Amygdala (tissue), 56 donors: ENCODE results near the gene ADGRV1.
A peak's percentile ranks its signal among the peaks of the same experiment; 100 is the strongest.
"Not testable (repeated sequence)": the region's sequence is repeated elsewhere in the genome, so short reads cannot be mapped to it uniquely, and the experiment has no call there.

ENCODE experiments used
- DNase-seq, 56 donors: peaks; one replicate each; lab custom pipeline; 2025; lab: John Stamatoyannopoulos, UW

ADGRV1 gene

GRCh38 chr5:90640484-90641059 is 82.0 kb downstream of the ADGRV1 start:
- peak in 41 of 56 donors; percentile 1 to 74 (median 19) for DNase-seq

- DNase-seq: no peak
These were observed 82.9 kb downstream of the ADGRV1 start for GRCh38 chr5:90641528-90641927.

GRCh38 chr5:90642706-90643229 is 84.2 kb downstream of the ADGRV1 start:
- no peak for DNase-seq

GRCh38 chr5:90644132-90644531 is 85.5 kb downstream of the ADGRV1 start:
- no peak for DNase-seq

GRCh38 chr5:90645024-90645610 is 86.5 kb downstream of the ADGRV1 start:
- DNase-seq: peak in 2 of 56 donors; percentile 0 to 1

GRCh38 chr5:90650767-90651166 is 92.2 kb downstream of the ADGRV1 start:
- no peak for DNase-seq

- no peak for DNase-seq
These were observed 95.6 kb downstream of the ADGRV1 start for GRCh38 chr5:90654215-90654614.

- no peak for DNase-seq
These were observed 96.8 kb downstream of the ADGRV1 start for GRCh38 chr5:90655423-90655822.

GRCh38 chr5:90657030-90657429 is 98.4 kb downstream of the ADGRV1 start:
- no peak for DNase-seq

GRCh38 chr5:90657788-90658187 is 99.2 kb downstream of the ADGRV1 start:
- DNase-seq: no peak

GRCh38 chr5:90658620-90659019 is 100.0 kb downstream of the ADGRV1 start:
- no peak for DNase-seq

- DNase-seq: not testable (repeated sequence)
These were observed 109.5 kb downstream of the ADGRV1 start for GRCh38 chr5:90668079-90668565.

- DNase-seq: peak in 10 of 56 donors; percentile 0 to 47 (median 8)
These were observed 116.6 kb downstream of the ADGRV1 start for GRCh38 chr5:90675222-90675621.

GRCh38 chr5:90680921-90681563 is 122.4 kb downstream of the ADGRV1 start:
- peak in 6 of 56 donors; percentile 11 to 38 (median 28) for DNase-seq

- DNase-seq: no peak
These were observed 123.7 kb downstream of the ADGRV1 start for GRCh38 chr5:90682278-90682677.

- DNase-seq: no peak
These were observed 126.9 kb downstream of the ADGRV1 start for GRCh38 chr5:90685425-90686022.

GRCh38 chr5:90686363-90686762 is 127.8 kb downstream of the ADGRV1 start:
- not testable (repeated sequence) for DNase-seq

- not testable (repeated sequence) for DNase-seq
These were observed 128.9 kb downstream of the ADGRV1 start for GRCh38 chr5:90687458-90687857.

- DNase-seq: no peak
These were observed 130.5 kb downstream of the ADGRV1 start for GRCh38 chr5:90689064-90689463.

- DNase-seq: no peak
These were observed 131.7 kb downstream of the ADGRV1 start for GRCh38 chr5:90690307-90690706.

GRCh38 chr5:90691533-90691932 is 132.9 kb downstream of the ADGRV1 start:
- DNase-seq: no peak
